Neural progenitor cell (in vitro differentiated cells): ENCODE results near the gene UNK.

Experiments used
- CTCF ChIP-seq: fragments of 200-600 bp; sonication (generic); IDR thresholded peaks from 2 replicates; pipeline ENCODE4 v1.5.1; 2017; ENCODE audit warnings: antibody characterized with exemption, mild to moderate bottlenecking
- EZH2phosphoT487 ChIP-seq: fragments of 200-600 bp; sonication (generic); IDR thresholded peaks from 2 replicates; pipeline ENCODE4 v1.6.1; 2017; ENCODE audit warnings: antibody characterized with exemption

- TF ChIP-seq CTCF (no peak), EZH2phosphoT487 (no peak)
These were observed 46.3 kb upstream of the UNK start for GRCh38 chr17:75738218-75738802.
